Skeletal muscle tissue (tissue), 4 donors: ENCODE measurements around the gene VCX3B. TPM values are rescaled to one million over a fixed set of nuclear protein-coding genes. Genes with fewer than 3 reads are reported as not detected.
"Not testable (repeated sequence)": the region's sequence is repeated elsewhere in the genome, so short reads cannot be mapped to it uniquely, and the experiment has no call there.

ENCODE experiments used
- H3K27ac ChIP-seq: one replicate; pipeline ENCODE4 v1.7.0; 2013; ENCODE audit warnings: mild to moderate bottlenecking, low read depth, low read length, inconsistent platforms
- H3K27me3 ChIP-seq, 3 donors: one replicate each; pipeline ENCODE4 v1.7.0; 2013; ENCODE audit warnings: low read length in 3 of 3; ENCODE audit not compliant: control insufficient read depth in 3 of 3, insufficient read depth in 3 of 3
- H3K36me3 ChIP-seq, 3 donors: one replicate each; pipeline ENCODE4 v1.7.0; 2013; ENCODE audit warnings: low read length in 3 of 3; ENCODE audit not compliant: control insufficient read depth in 3 of 3, insufficient read depth in 3 of 3
- H3K4me1 ChIP-seq, 3 donors: one replicate each; pipeline ENCODE4 v1.7.0; 2013; ENCODE audit warnings: low read length in 3 of 3, mild to moderate bottlenecking in 3 of 3; ENCODE audit not compliant: control insufficient read depth in 3 of 3, insufficient read depth in 3 of 3
- H3K4me3 ChIP-seq, 3 donors: one replicate each; pipeline ENCODE4 v1.7.0; 2013; ENCODE audit warnings: low read length in 3 of 3
- H3K9ac ChIP-seq, 3 donors: one replicate each; pipeline ENCODE4 v1.7.0; 2013; ENCODE audit warnings: low read length in 3 of 3, mild to moderate bottlenecking in 3 of 3, moderate library complexity in 2 of 3, low read depth in 1 of 3
- H3K9me3 ChIP-seq, 3 donors: one replicate each; pipeline ENCODE4 v1.7.0; 2013; ENCODE audit warnings: low read length in 3 of 3; ENCODE audit not compliant: control insufficient read depth in 3 of 3
- total RNA-seq: library from RNA; depleted of rRNA; stranded (reverse); fragments of >200 nt; gene quantifications from one replicate; pipeline ENCODE4 v1.2.3, GENCODE V29; 2014
- donor health status: Osteomylitis.

The VCX3B gene
- total RNA-seq, 1 donor from 2014 or later: not detected

GRCh38 chrX:8455557-8455956, 9.1 kb upstream of the VCX3B start:
- Histone ChIP-seq H3K4me3 (no peak overlapping the region), H3K4me1 (peaks cover 0 to 6% (median 3%) of the 10 kb centered on the region in 3 donors), H3K9me3 (no peaks in the 10 kb centered on the region), H3K9ac (no peak overlapping the region), H3K27ac (no peak overlapping the region), H3K36me3 (no peaks in the 10 kb centered on the region), H3K27me3 (no peaks in the 10 kb centered on the region)

DNA sequence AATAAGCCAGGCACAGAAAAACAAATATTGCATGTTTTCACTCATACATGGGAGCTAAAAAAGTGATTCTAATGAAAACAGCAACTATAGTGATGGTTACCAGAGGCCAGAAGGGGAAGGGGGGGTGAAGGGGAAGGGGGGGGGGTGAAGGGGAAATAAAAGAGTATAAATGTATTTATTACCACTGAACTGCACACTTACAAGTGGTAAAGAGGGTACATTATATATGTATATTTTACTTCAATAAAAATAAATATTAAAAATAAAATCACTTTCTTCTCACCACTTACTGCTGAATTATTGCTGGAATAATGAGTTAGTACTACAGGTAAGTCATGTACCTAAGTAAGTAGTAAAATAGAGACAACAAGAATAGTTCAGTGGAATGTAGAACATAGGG, 2.1 kb upstream of the VCX3B start:
- no peak overlapping the region for H3K4me3 ChIP-seq
- no peaks in the 10 kb centered on the region for H3K36me3 ChIP-seq
- H3K4me1 ChIP-seq: no peaks in the 10 kb centered on the region
- H3K9ac ChIP-seq: no peak overlapping the region
- H3K27me3 ChIP-seq: no peaks in the 10 kb centered on the region
- no peaks in the 10 kb centered on the region for H3K9me3 ChIP-seq
- H3K27ac ChIP-seq: no peak overlapping the region

DNA sequence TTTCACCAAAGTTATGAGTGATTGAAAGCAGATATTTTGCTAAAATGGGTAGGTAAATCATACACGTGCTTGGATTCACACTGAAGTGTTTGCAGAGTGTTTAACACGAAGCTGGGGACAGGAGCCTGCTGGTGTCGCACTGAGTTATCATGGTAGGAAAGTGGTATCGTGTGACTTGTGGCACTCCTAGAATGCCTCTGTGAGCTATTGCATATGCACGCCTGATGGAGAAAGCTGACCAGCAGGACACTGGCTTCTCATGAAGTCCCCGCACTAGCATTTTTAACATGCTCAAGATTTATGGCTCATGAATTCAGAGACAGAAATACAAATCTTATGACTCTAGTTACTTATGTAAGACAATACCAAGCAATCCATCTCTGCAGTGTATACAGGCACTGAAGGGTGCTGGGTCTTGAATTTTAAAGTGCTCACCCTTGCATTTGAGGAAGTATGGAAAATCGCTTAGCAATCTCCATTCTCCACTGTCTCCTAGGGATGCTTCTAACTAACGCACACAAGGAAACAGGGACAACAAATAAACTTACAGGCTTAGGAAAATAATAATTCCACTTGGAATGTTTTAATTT, 19.8 kb downstream of the VCX3B start:
- H3K27ac ChIP-seq: no peak overlapping the region
- peaks cover 0 to 2% (median 0%) of the 10 kb centered on the region in 3 donors for H3K4me1 ChIP-seq
- H3K36me3 ChIP-seq: no peaks in the 10 kb centered on the region
- H3K9ac ChIP-seq: no peak overlapping the region
- no peaks in the 10 kb centered on the region for H3K27me3 ChIP-seq
- H3K4me3 ChIP-seq: no peak overlapping the region
- H3K9me3 ChIP-seq: no peaks in the 10 kb centered on the region

DNA sequence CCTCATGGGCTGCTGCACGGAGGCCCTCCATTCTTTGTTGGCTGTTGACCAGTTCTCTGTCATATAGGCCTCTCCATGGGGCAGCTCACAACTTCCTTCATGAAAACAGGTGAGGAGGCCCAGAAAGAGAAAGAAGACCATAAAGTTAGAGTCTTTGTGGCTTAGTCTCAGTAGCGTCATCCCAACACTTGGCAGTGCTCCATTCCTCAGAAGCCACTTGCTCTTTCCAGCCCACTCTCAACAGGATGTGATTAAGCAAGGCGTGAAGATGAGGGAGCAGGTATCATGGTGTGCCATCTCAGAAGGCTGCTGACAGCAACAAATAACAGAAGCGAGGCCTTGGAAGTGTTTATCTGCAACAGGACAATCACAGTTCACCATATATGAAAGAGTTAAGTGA, 30.4 kb downstream of the VCX3B start:
- H3K4me3 ChIP-seq, H3K36me3 ChIP-seq, H3K4me1 ChIP-seq, H3K9ac ChIP-seq, H3K9me3 ChIP-seq, H3K27ac ChIP-seq, H3K27me3 ChIP-seq: not testable (repeated sequence)

DNA sequence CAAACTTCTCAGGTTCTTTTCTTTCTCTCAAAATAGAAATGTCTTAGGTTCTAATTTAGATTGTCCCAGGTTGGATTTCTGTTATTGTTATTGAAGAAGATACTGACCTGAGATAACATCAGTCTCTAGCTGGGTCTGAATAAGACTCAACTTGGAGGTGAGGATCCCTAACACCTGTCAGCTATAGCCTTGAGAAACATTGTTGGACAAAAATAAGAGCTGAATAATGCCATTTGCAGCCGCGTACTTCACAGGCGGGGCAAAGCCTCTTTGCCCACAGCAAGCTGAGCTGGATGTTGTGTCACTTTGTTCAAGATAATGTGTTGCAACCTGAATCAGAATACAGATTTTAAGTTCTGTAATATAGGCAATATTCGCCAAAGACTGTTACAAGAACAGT, 35.6 kb downstream of the VCX3B start:
- Histone ChIP-seq H3K27ac (no peak overlapping the region), H3K4me3 (no peak overlapping the region), H3K9ac (no peak overlapping the region), H3K27me3 (no peaks in the 10 kb centered on the region), H3K36me3 (no peaks in the 10 kb centered on the region), H3K4me1 (peaks cover 0 to 2% (median 0%) of the 10 kb centered on the region in 3 donors), H3K9me3 (no peaks in the 10 kb centered on the region)

GRCh38 chrX:8502101-8502500, 37.5 kb downstream of the VCX3B start:
- H3K27me3 ChIP-seq, H3K4me3 ChIP-seq, H3K4me1 ChIP-seq, H3K36me3 ChIP-seq, H3K9ac ChIP-seq, H3K27ac ChIP-seq, H3K9me3 ChIP-seq: not testable (repeated sequence)

GRCh38 chrX:8504451-8504850, 39.8 kb downstream of the VCX3B start:
- no peaks in the 10 kb centered on the region for H3K27me3 ChIP-seq
- no peak overlapping the region for H3K27ac ChIP-seq
- no peak overlapping the region for H3K9ac ChIP-seq
- no peaks in the 10 kb centered on the region for H3K36me3 ChIP-seq
- H3K9me3 ChIP-seq: no peaks in the 10 kb centered on the region
- peaks cover 0 to 2% (median 0%) of the 10 kb centered on the region in 3 donors for H3K4me1 ChIP-seq
- H3K4me3 ChIP-seq: no peak overlapping the region
